Spleen (tissue), 11 donors: ENCODE measurements around the gene CREB3L4. TPM values are rescaled to one million over a fixed set of nuclear protein-coding genes. Genes with fewer than 3 reads are reported as not detected.

ENCODE experiments used
- DNase-seq: peaks from one replicate; pipeline ENCODE4 v3.0.0-alpha.2; 2020
- H3K27ac ChIP-seq, 8 donors: fragments of 200-600 bp; sonication (generic) in 7 of 8; 1 replicate in 4 of 8; 2 replicates in 4 of 8; pipeline versions ENCODE4 v1.5.0 to v1.8.0; 2016 to 2021; ENCODE audit warnings: inconsistent platforms in 4 of 8, mild to moderate bottlenecking in 4 of 8, moderate library complexity in 1 of 8
- H3K27me3 ChIP-seq, 7 donors: fragments of 200-600 bp; sonication (generic) in 6 of 7; replicated peaks in 1 of 7; 1 replicate in 4 of 7; 2 replicates in 3 of 7; pipeline versions ENCODE4 v1.5.0 to v1.8.0; 2016 to 2021; ENCODE audit warnings: inconsistent platforms in 3 of 7, mild to moderate bottlenecking in 1 of 7
- H3K36me3 ChIP-seq, 6 donors: fragments of 200-600 bp; sonication (generic) in 5 of 6; 1 replicate in 4 of 6; 2 replicates in 2 of 6; pipeline versions ENCODE4 v1.5.0 to v1.8.0; 2016 to 2021; ENCODE audit warnings: inconsistent platforms in 2 of 6
- H3K4me1 ChIP-seq, 6 donors: fragments of 200-600 bp; sonication (generic) in 5 of 6; 1 replicate in 3 of 6; 2 replicates in 3 of 6; pipeline versions ENCODE4 v1.5.0 to v1.8.0; 2016 to 2021; ENCODE audit warnings: inconsistent platforms in 3 of 6
- H3K4me3 ChIP-seq, 8 donors: fragments of 200-600 bp; sonication (generic) in 7 of 8; 1 replicate in 4 of 8; 2 replicates in 4 of 8; pipeline versions ENCODE4 v1.5.0 to v1.8.0; 2016 to 2021; ENCODE audit warnings: inconsistent platforms in 4 of 8, mild to moderate bottlenecking in 4 of 8, moderate library complexity in 2 of 8
- H3K9me3 ChIP-seq, 8 donors: fragments of 200-600 bp; sonication (generic) in 7 of 8; 1 replicate in 4 of 8; 2 replicates in 4 of 8; pipeline versions ENCODE4 v1.5.0 to v1.8.0; 2016 to 2021; ENCODE audit warnings: inconsistent platforms in 4 of 8
- POLR2A ChIP-seq, 3 donors: fragments of 450-650 bp; IDR thresholded peaks; one replicate each; pipeline ENCODE4 v1.5.1; 2017; ENCODE audit warnings: antibody characterized with exemption in 3 of 3, mild to moderate bottlenecking in 1 of 3
- POLR2AphosphoS5 ChIP-seq, 3 donors: sonication (generic); formaldehyde crosslinking; IDR thresholded peaks; one replicate each; pipeline ENCODE4 v1.5.1; 2017; ENCODE audit warnings: antibody characterized with exemption in 3 of 3
- WGBS, 5 donors: extraction: QIAGEN DNeasy Blood & Tissue Kit in 3 of 5; methylation state at CpG; one replicate each; pipeline versions ENCODE4 v1.1.5 to v1.1.7; 2013 to 2018; 5-methylcytosine and 5-hydroxymethylcytosine counted together
- intact Hi-C: fragments of 100-400 bp; cut with DNase I; formaldehyde crosslinking; loops from one replicate; pipeline ENCODE4 v1.15.0; 2023; ENCODE audit warnings: low total_unique reads
- polyA plus RNA-seq, 3 donors: library from polyadenylated mRNA; stranded (reverse); fragments of 200-250 nt; gene quantifications; one replicate each; pipeline ENCODE4 v1.2.1, GENCODE V29; 2013
- total RNA-seq, 7 donors: library from RNA; depleted of rRNA in 3 of 7; stranded (reverse); fragments of >200 nt in 3 of 7; fragmentation: NEBNext Ultra II Directional in 4 of 7; extraction: Animal tissue kit (Norgen Biotek cat#: 25700) in 4 of 7; gene quantifications; one replicate each; pipeline versions ENCODE4 v1.1.0 to v1.2.1, GENCODE V29; 2016 to 2021
- TF ChIP-seq, protein P1 (sequence below), 11 experiments: fragments of 200-600 bp in 7 of 11; fragments of 450-650 bp in 4 of 11; sonication (generic) in 4 of 11; IDR thresholded peaks in 8 of 11; conservative IDR thresholded peaks in 3 of 11; 1 replicate in 7 of 11; 2 replicates in 4 of 11; pipeline versions ENCODE4 v1.4.0 to v1.8.0; 2016 to 2021; ENCODE audit warnings: antibody characterized with exemption in 11 of 11, inconsistent platforms in 4 of 11, mild to moderate bottlenecking in 1 of 11
- donor health status: healthy with polysubstance abuse.
- donor health status: DM: no; HTN: no; CAD: no; lungs with moderate emphysema.
- donor health status: DM: no; HTN: no; CAD: no.
- donor health status: Bipolar disorder and iron deficiency.
- donor health status: healthy.
- donor health status: DM: no; HTN: no; CAD: no.
- donor health status: DM: yes; HTN: yes; CAD: no.

The CREB3L4 gene
- total and polyA plus RNA-seq, 10 donors = 6.1 to 18.0 (median 9.5) TPM

DNA sequence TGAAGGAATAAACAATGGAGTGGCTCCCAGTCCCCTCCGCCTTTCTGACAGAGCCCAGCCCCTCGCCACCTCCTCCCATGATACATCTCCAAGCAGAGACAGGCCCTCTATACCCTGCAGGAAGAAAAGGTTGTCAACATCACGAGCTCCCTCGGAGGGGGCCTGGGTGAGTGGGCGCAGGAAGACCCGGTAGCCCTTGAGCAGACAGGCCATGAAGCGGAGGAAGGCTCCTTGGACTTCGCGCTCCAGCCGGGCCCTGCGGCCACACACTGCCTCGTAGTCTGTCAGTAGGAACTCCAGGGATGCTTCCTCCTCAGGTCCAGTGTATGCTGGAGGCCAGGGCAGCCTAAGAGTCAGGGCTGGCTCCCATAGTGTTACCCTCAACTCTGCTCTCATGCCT lies 28.2 kb upstream of the CREB3L4 start:
- TF ChIP-seq POLR2AphosphoS5 (IDR thresholded peaks at IDR 0.05) (peak in 1 of 3 donors; percentile 55), POLR2A (IDR thresholded peaks at IDR 0.05) (no peak)
- WGBS, 5 donors = 89 to 99% (median 96%) methylated on average over 12 of the region's 12 CpGs
- peak; percentile 60 for DNase-seq
- H3K36me3 ChIP-seq = peaks cover 7 to 98% (median 92%) of the 10 kb centered on the region in 6 donors
- no peaks in the 10 kb centered on the region for H3K9me3 ChIP-seq
- H3K4me1 ChIP-seq = peaks cover 8 to 39% (median 24%) of the 10 kb centered on the region in 6 donors
- intact Hi-C loops = no loop called here
- no peak overlapping the region for H3K27ac ChIP-seq
- H3K27me3 ChIP-seq = no peaks in the 10 kb centered on the region
- no peak overlapping the region for H3K4me3 ChIP-seq

DNA sequence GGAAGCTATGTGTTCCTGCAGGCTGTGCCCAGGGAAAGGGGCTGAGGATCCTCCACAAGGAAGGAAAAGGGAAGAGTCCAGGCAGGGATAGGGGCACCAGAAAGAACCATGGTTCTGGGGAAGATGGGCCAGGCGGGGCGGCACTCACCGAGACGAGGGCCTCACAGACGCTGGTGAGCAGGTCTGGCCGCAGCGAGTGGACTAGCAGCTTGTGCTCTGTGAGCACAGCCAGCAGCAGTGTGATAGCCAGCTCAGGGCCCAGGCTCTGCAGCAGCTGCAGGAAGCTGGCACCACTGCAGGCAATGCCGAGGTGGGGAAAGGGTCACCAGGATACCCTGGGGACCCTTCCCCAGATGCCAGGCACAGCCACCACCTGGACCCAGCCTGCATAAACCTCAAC lies 26.9 kb upstream of the CREB3L4 start:
- H3K27me3 ChIP-seq = no peaks in the 10 kb centered on the region
- 93 to 99% (median 94%) methylated on average over 8 of the region's 8 CpGs for whole genome bisulfite sequencing, 5 donors
- DNase-seq = peak; percentile 73
- H3K4me1 ChIP-seq = peaks cover 8 to 52% (median 33%) of the 10 kb centered on the region in 6 donors
- H3K9me3 ChIP-seq = no peaks in the 10 kb centered on the region
- H3K36me3 ChIP-seq = peaks cover 6 to 85% (median 79%) of the 10 kb centered on the region in 6 donors
- H3K4me3 ChIP-seq = no peak overlapping the region
- peak overlapping the region in 1 of 8 donors; percentile 24 for H3K27ac ChIP-seq
- intact Hi-C loops = no loop called here
- peak in 1 of 3 donors; percentile 61 for TF ChIP-seq POLR2AphosphoS5 (IDR thresholded peaks at IDR 0.05)
- TF ChIP-seq, protein P1, sequence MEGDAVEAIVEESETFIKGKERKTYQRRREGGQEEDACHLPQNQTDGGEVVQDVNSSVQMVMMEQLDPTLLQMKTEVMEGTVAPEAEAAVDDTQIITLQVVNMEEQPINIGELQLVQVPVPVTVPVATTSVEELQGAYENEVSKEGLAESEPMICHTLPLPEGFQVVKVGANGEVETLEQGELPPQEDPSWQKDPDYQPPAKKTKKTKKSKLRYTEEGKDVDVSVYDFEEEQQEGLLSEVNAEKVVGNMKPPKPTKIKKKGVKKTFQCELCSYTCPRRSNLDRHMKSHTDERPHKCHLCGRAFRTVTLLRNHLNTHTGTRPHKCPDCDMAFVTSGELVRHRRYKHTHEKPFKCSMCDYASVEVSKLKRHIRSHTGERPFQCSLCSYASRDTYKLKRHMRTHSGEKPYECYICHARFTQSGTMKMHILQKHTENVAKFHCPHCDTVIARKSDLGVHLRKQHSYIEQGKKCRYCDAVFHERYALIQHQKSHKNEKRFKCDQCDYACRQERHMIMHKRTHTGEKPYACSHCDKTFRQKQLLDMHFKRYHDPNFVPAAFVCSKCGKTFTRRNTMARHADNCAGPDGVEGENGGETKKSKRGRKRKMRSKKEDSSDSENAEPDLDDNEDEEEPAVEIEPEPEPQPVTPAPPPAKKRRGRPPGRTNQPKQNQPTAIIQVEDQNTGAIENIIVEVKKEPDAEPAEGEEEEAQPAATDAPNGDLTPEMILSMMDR (IDR thresholded peaks at IDR 0.05 in 8 of 11, conservative IDR thresholded peaks at IDR 0.05 in 3 of 11) = no peak

DNA sequence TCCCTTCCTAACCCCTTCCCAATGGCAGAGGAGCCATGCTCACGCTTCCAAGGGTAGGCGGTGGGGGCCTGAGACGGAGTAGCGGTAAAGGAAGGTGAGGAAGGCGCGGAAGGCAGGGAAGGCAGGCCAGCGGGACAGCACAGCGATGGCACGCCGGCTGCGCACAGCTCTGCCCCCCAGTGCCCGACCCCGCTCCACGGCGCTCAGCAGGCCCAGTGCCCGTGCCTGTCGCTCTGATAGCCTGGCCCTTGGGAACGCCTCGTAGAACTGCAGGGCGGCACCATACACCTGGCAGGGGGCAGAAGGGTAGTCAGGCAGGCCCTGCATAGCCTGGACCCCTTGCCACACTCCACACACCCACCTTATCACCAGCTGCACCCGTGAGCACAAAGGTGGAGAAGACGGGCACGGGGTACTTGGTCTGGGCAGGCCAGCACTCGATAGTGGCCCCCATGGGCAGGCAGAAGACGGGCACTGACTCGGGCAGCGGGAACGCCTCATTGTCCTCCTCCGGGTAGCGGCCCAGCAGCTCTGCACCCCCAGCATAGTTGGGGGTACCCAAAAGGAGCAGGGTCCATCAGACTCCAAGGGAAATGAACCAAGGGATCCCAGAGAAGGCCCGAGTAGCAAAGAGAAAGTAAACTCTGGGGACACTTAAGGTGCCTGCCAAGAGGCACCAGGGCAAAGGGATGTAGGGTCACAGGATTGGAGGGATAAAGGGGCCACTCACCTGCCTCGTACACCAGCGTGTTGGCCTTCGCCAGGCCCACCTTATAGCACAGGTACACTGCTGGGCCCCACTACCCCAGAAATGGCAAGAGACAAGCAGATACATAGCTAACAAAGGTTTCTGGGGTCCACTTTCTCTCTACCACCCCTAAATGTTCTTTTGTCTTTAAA lies 25.6 kb upstream of the CREB3L4 start:
- Histone ChIP-seq H3K4me1 (peaks cover 13 to 58% (median 39%) of the 10 kb centered on the region in 6 donors), H3K36me3 (peaks cover 2 to 73% (median 66%) of the 10 kb centered on the region in 6 donors), H3K27me3 (no peaks in the 10 kb centered on the region), H3K9me3 (no peaks in the 10 kb centered on the region), H3K4me3 (no peak overlapping the region), H3K27ac (peak overlapping the region in 2 of 8 donors; percentile 100)
- WGBS, 5 donors = 93 to 96% (median 95%) methylated on average over 20 to 34 of the region's 34 CpGs
- TF ChIP-seq POLR2AphosphoS5 (IDR thresholded peaks at IDR 0.05) = peak in 2 of 3 donors; percentile 41 to 60
- TF ChIP-seq, protein P1 (IDR thresholded peaks at IDR 0.05 in 8 of 11, conservative IDR thresholded peaks at IDR 0.05 in 3 of 11) = no peak
- intact Hi-C loops = no loop called here
- DNase-seq = peak; percentile 75

DNA sequence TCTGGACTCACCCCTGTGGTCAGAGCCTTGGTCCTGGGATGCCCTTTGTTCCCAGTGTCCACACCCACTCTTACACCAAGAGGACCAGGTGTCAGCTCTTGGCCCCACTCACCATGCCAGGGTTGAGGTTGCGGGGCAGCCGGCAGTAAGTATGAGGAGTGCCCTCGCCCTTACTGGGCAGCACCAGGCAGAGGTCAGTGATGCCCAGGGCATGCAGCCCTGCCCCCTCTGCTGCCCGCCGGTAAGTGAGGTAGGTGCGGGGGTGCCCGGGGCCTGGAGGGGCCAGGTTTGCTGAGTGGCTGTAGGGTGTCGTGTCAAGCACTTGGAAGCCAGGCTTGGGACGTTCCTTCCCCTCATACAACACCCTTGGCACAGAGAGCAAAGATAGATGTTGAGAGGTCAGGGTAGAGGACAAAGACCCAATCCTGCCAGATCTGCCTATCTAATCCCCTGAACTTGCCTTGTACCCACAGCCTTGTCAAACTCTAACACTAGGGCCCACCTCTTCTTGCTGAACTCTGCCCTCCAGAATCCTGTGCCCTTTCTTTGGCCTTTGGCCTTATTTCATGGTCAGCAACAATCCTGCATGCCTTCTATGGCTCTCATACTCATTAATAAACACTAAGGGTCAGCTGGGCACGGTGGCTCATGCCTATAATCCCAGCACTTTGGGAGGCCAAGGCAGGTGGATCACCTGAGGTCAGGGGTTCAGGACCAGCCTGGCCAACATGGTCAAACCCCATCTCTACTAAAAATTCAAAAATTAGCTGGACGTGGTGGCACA lies 24.7 kb upstream of the CREB3L4 start:
- peak overlapping the region in 5 of 8 donors; percentile 7 to 100 (median 100) for H3K27ac ChIP-seq
- no peaks in the 10 kb centered on the region for H3K27me3 ChIP-seq
- intact Hi-C loops = no loop called here
- H3K9me3 ChIP-seq = no peaks in the 10 kb centered on the region
- WGBS, 5 donors = 81 to 92% (median 85%) methylated on average over 9 to 11 of the region's 11 CpGs
- H3K36me3 ChIP-seq = peaks cover 0 to 73% (median 66%) of the 10 kb centered on the region in 6 donors
- peak overlapping the region in 1 of 8 donors; percentile 6 for H3K4me3 ChIP-seq
- peaks cover 14 to 67% (median 46%) of the 10 kb centered on the region in 6 donors for H3K4me1 ChIP-seq
- DNase-seq = peak; percentile 78
- TF ChIP-seq POLR2A (IDR thresholded peaks at IDR 0.05) (no peak), POLR2AphosphoS5 (IDR thresholded peaks at IDR 0.05) (peak in 1 of 3 donors; percentile 63)
- TF ChIP-seq, protein P1 (IDR thresholded peaks at IDR 0.05 in 8 of 11, conservative IDR thresholded peaks at IDR 0.05 in 3 of 11) = no peak
